GM18502 (cell line): ENCODE measurements around the gene POLD1.
"Not testable (repeated sequence)": the region's sequence is repeated elsewhere in the genome, so short reads cannot be mapped to it uniquely, and the experiment has no call there.

Experiments used
- ATAC-seq: cut with Tn5 transposase; IDR thresholded peaks from one replicate; pipeline ENCODE4 v1.9.1; 2021; ENCODE audit warnings: mild to moderate bottlenecking; ENCODE audit not compliant: unreplicated experiment, poor library complexity

POLD1 gene

DNA sequence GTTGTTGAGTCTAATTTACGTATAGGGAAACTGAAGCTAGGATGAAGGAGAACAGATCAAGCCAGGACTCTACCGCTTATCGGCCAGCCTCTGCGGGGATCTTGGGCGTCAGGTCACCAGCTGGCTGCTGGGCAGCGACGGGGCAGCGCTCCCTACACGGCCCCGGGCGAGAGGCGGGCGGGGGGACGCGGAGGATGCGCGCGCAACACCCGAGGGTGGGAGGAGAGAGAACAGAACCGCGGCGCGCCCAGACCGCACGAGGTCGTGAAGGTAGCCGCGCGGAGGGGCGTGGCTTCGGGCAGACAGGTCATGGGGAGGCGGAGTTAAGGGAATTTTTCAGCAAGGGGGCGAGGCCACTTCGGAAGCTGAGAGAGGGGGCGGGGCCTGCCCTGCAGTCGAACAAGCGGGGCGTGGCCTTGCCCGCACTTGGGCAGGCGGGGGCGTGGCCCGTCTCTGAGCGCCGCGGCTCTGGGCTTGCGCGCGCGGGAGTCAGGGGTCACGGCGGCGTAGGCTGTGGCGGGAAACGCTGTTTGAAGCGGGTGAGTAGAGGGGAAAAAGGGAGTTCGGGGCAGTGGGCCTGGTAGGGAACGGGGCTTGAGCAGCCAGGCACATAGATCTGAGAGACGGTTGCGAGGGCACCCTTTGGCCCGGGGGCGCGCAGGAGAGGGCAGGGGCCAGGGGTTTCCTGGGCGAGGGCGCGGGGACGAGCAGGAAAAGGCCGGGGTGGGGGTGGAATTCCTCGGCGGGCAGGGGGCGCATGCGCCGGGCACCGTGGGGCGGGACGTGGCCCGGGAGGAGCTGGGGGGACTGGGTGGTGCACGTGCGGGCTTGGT lies at the start of gene POLD1:
POLD1 (plus strand) TSS at position 496 of the 833 bp plus-strand sequence. CDS start 14,505 bp downstream, outside the sequence.
- peak; percentile 85 for ATAC-seq

GRCh38 chr19:50334741-50335421 lies 49.3 kb upstream of the POLD1 start:
- no peak for ATAC-seq

DNA sequence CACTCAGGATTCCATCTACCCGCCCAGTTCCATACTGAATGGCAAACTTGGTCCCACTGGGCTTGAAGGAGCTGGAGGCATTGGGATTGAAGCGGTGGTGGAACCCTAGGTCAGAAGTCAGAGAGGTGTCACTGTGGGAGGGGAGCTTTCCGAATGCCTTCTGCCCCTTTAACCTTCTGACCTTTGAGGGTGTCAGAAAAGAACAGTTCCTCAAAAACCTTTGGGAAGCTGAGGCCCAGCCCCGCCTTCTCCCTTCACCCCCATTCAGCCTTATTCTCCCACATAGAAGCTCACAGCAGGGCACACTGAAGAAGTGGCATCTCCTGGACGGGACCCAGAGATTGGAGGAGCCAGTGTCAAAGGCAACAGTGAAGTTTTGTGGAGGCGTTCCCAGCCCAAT lies 47.1 kb upstream of the POLD1 start:
- not testable (repeated sequence) for ATAC-seq

DNA sequence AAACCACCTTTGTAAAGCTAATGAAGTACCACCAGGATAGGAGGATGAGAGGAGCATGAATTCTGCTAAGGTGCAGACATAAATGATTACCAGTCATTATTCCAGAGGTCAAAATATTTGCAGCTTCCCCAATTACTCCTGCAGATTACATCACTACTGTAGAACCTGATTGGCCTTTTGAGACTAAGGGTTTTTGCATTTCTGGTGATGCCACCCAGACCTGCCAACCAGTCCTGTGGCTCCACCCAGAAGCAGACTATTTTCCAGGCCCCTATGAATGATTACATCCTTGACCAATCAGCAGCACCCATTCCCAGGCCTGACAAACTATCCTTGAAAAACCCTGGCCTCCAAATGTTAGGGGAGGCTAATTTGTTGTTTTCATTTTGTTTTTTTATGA lies 43.8 kb upstream of the POLD1 start:
- no peak for ATAC-seq

DNA sequence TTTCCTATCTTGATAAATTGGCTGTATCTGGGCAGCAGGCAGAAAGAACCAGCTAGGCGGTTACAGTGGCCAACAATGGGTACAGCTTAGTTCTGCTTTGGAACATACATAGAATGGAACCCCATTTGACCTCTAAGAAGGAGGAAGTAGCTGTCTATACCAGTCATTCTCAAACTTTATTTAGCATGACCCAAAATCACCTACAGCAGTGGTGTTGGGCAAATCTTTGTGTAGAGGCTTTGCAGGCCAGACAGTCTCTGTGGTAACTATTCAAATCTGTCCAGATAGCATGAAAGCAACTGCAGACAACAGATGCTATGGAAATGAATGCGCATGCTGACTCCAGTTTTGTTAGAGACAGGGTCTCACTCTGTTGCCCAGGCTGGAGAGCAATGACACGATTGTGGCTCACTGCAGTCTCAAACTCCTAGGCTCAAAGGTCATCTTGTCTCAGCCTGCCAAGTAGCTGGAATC lies 43.0 kb upstream of the POLD1 start:
- no peak for ATAC-seq

- peak; percentile 52 for ATAC-seq
Observed at GRCh38 chr19:50344661-50345318, 39.4 kb upstream of the POLD1 start.

GRCh38 chr19:50347089-50347581 lies 37.0 kb upstream of the POLD1 start:
- ATAC-seq: not testable (repeated sequence)

GRCh38 chr19:50349277-50350057 lies 34.7 kb upstream of the POLD1 start:
- ATAC-seq: no peak

GRCh38 chr19:50352242-50352641 lies 31.9 kb upstream of the POLD1 start:
- ATAC-seq: no peak

DNA sequence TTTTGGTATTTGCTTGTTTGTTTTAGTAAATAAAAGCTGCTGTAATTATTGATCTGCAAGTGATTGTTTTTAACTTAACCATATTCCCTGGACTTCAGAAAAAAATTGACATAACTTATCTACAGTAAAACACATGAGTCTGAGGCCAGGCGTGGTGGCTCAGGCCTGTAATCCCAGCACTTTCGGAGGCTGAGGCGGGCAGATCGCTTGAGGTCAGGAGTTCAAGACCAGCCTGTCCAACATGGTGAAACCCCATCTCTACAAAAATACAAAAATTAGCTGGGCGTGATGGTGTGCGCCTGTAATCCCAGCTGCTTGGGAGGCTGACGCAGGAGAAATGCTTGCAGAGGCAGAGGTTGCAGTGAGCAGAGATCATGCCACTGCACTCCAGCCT lies 30.7 kb upstream of the POLD1 start:
- ATAC-seq: not testable (repeated sequence)

GRCh38 chr19:50356691-50357177 lies 27.4 kb upstream of the POLD1 start:
- ATAC-seq: no peak

DNA sequence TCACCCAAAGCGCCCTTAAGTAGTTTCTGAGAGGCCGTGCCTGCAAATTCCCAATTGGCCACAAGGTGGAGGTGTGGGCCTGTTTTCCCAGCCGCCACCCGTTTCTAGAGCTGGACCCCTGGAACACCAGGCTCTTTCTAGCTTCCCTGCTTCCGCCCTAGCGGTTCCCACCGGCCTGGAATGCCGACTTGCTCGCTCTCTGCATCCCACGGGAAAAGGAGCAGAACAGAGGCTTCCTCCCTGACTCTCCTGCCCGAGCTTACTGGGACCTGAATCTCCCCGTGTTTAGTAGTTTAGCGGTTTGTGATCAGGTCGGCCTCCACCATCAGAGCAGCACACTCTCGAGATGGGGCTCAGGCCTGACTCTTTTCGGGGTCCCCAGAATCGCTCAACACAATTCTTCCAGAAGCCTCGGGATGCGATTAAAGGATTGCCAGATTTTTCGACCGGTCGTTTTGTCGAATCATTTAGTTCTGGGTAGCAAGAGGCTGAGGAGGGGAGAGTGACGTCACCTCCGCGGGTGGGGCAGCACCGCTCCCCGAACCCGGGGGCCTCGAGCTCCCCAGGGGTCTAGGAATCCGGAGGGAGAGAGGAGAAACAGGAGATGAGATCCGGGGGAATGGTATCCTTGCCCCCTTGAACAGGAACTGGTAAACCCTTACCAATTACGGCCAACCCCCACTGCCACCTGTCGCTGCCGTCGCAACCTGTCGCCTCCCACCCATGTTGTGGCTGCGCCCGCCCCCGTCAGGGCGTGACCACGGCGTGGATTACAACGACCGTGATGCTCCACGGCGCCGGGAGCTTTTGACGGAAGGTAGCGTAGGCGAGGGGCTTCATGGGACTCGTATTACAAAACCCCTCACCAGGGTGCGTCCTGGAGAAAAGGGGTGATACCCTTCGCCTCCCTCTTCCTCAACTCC lies 26.7 kb upstream of the POLD1 start:
- peak; percentile 62 for ATAC-seq

GRCh38 chr19:50358483-50359327 lies 25.4 kb upstream of the POLD1 start:
- ATAC-seq: no peak

GRCh38 chr19:50359328-50359818 lies 24.8 kb upstream of the POLD1 start:
- ATAC-seq: no peak

- no peak for ATAC-seq
Observed at GRCh38 chr19:50361290-50362029, 22.7 kb upstream of the POLD1 start.

DNA sequence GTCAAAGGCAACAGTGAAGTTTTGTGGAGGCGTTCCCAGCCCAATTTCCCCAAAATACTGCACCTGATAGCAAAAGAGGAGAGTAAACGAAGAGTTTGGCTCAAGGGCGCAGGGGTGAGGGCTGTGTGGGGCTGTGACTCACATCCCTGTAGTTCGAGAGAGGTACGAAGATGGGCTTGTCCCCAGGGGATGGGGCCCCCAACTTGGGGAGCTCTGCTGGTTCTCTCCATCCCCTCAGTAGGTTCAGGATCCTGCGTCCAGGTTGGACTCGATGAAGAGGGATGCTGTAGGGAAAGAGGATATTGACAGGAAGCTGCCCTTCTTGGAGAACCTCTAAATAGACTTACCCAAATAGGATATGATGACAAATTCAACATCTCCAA lies 22.1 kb upstream of the POLD1 start:
- no peak for ATAC-seq
